ENCODE data around the gene PAEP.
"Not testable (repeated sequence)": the region's sequence is repeated elsewhere in the genome, so short reads cannot be mapped to it uniquely, and the experiment has no call there.

- not testable (repeated sequence) for TF ChIP-seq POLR2AphosphoS5 (IDR thresholded peaks at IDR 0.05; ENCODE audit: low read depth, low read length); CTCF (IDR thresholded peaks at IDR 0.05); REST (IDR thresholded peaks at IDR 0.05; ENCODE audit: insufficient read depth in 1 of 2, low read depth in 2 of 2, low read length in 1 of 2)
These were observed 15.8 kb upstream of the PAEP start, which contains the start of gene OBP2A for GRCh38 chr9:135545646-135546176.

Measured in Panc1 (cell line).